H7 (cell line): ENCODE data around the gene TTLL9. TPM values are rescaled to one million over a fixed set of nuclear protein-coding genes. Genes with fewer than 3 reads are reported as not detected.

Experiments used
- DNase-seq: peaks from one replicate; pipeline ENCODE4 v3.0.0; 2012
- H3K27me3 ChIP-seq: 2 replicates; pipeline ENCODE4 v1.6.0; 2011; ENCODE audit warnings: mild to moderate bottlenecking, low read length; ENCODE audit not compliant: control insufficient read depth, insufficient read depth
- H3K36me3 ChIP-seq: replicated peaks from 2 replicates; pipeline ENCODE4 v1.5.1; 2011; ENCODE audit warnings: low read length; ENCODE audit not compliant: control insufficient read depth, insufficient read depth
- H3K4me3 ChIP-seq: 2 replicates; pipeline ENCODE4 v1.5.1; 2011; ENCODE audit warnings: low read depth, mild to moderate bottlenecking, control low read depth, low read length, moderate library complexity; ENCODE audit not compliant: insufficient read depth
- total RNA-seq: library from RNA; depleted of rRNA; stranded (reverse); fragments of >200 nt; shearing (Covaris generic); gene quantifications from 2 replicates; pipeline ENCODE4 v1.2.3, GENCODE V29; 2014

The TTLL9 gene
- total RNA-seq, 1 experiment from 2014 or later, result 0.14 TPM

- peaks cover 7% of the 10 kb centered on the region for H3K27me3 ChIP-seq
- peak overlapping the region; percentile 80 for H3K4me3 ChIP-seq
- peak; percentile 83 for DNase-seq
- H3K36me3 ChIP-seq, result no peaks in the 10 kb centered on the region
Observed at GRCh38 chr20:31860390-31861134, 9.9 kb upstream of the TTLL9 start.

- Histone ChIP-seq H3K36me3 (no peaks in the 10 kb centered on the region), H3K27me3 (peaks cover 7% of the 10 kb centered on the region), H3K4me3 (peak overlapping the region; percentile 80)
- peak; percentile 94 for DNase-seq
Observed at GRCh38 chr20:31861135-31861384, 9.4 kb upstream of the TTLL9 start.

- H3K27me3 ChIP-seq, result peaks cover 7% of the 10 kb centered on the region
- DNase-seq, result peak; percentile 100
- peak overlapping the region; percentile 80 for H3K4me3 ChIP-seq
- no peaks in the 10 kb centered on the region for H3K36me3 ChIP-seq
Observed at GRCh38 chr20:31861385-31862156, 8.9 kb upstream of the TTLL9 start.

GRCh38 chr20:31862157-31862470 is 8.3 kb upstream of the TTLL9 start:
- Histone ChIP-seq H3K36me3 (no peaks in the 10 kb centered on the region), H3K4me3 (peak overlapping the region; percentile 80), H3K27me3 (peaks cover 7% of the 10 kb centered on the region)
- DNase-seq, result no peak

- Histone ChIP-seq H3K27me3 (peaks cover 7% of the 10 kb centered on the region), H3K4me3 (peak overlapping the region; percentile 80; the same call in 1 of the 2 replicates), H3K36me3 (no peaks in the 10 kb centered on the region)
- no peak for DNase-seq
Observed at GRCh38 chr20:31862506-31862905, 7.9 kb upstream of the TTLL9 start.

GRCh38 chr20:31863296-31864085 is 6.9 kb upstream of the TTLL9 start:
- DNase-seq, result no peak
- H3K27me3 ChIP-seq, result peaks cover 9% of the 10 kb centered on the region
- H3K36me3 ChIP-seq, result no peaks in the 10 kb centered on the region
- H3K4me3 ChIP-seq, result no peak overlapping the region

GRCh38 chr20:31864521-31865400 is 5.7 kb upstream of the TTLL9 start:
- Histone ChIP-seq H3K36me3 (no peaks in the 10 kb centered on the region), H3K27me3 (peaks cover 18% of the 10 kb centered on the region), H3K4me3 (no peak overlapping the region)
- DNase-seq, result no peak

GRCh38 chr20:31866221-31866620 is 4.2 kb upstream of the TTLL9 start:
- DNase-seq, result no peak
- Histone ChIP-seq H3K36me3 (no peaks in the 10 kb centered on the region), H3K27me3 (peaks cover 28% of the 10 kb centered on the region), H3K4me3 (no peak overlapping the region)

- Histone ChIP-seq H3K4me3 (no peak overlapping the region; the same call in 1 of the 2 replicates), H3K36me3 (no peaks in the 10 kb centered on the region), H3K27me3 (peaks cover 33% of the 10 kb centered on the region)
- DNase-seq, result peak; percentile 43
Observed at GRCh38 chr20:31868853-31869672, 1.4 kb upstream of the TTLL9 start.

- no peak for DNase-seq
- H3K36me3 ChIP-seq, result no peaks in the 10 kb centered on the region
- H3K4me3 ChIP-seq, result peak overlapping the region; percentile 61
- H3K27me3 ChIP-seq, result peaks cover 33% of the 10 kb centered on the region
Observed at GRCh38 chr20:31869673-31869941, 827 bp upstream of the TTLL9 start.

GRCh38 chr20:31870726-31871617 is 538 bp downstream of the TTLL9 start:
- Histone ChIP-seq H3K36me3 (no peaks in the 10 kb centered on the region), H3K4me3 (peak overlapping the region; percentile 61), H3K27me3 (peaks cover 33% of the 10 kb centered on the region)
- DNase-seq, result no peak

GRCh38 chr20:31871618-31871954 is 1.2 kb downstream of the TTLL9 start:
- no peak for DNase-seq
- Histone ChIP-seq H3K36me3 (no peaks in the 10 kb centered on the region), H3K4me3 (no peak overlapping the region), H3K27me3 (peaks cover 33% of the 10 kb centered on the region)

- H3K27me3 ChIP-seq, result peaks cover 33% of the 10 kb centered on the region
- no peak overlapping the region for H3K4me3 ChIP-seq
- DNase-seq, result no peak
- no peaks in the 10 kb centered on the region for H3K36me3 ChIP-seq
Observed at GRCh38 chr20:31872406-31872805, 2.0 kb downstream of the TTLL9 start.
